ENCODE data around the gene ADM. TPM values are rescaled to one million over a fixed set of nuclear protein-coding genes. Genes with fewer than 3 reads are reported as not detected.

Gene ADM
- polyA plus RNA-seq (2011; rRNA removed) (69.4 and 72.1 TPM in 2 replicates), polyA plus RNA-seq (2017; fragmentation: RNase III; extraction: RNeasy Plus Mini Kit Qiagen cat#74134 plus additional on column Dnase treatment) (65.8 to 91.3 TPM (median 66.3 TPM) in 3 replicates), polyA minus RNA-seq (2011; rRNA and poly(A)+ RNA removed) (75.4 and 88.9 TPM in 2 replicates)
- 212 and 216 TPM in 2 replicates for polyA plus RNA-seq (2012; cell fraction: cytosol; rRNA removed)
- 370 and 459 TPM in 2 replicates for polyA plus RNA-seq (2012; cell fraction: nucleus; rRNA removed)

- H3K27ac ChIP-seq = peak within 1 kb of the TSS; percentile 94
- ChIA-PET CTCF (interaction anchor here (0.5 to 11.0 kb wide), 38 partner anchors 9 to 692 kb away, joined by 3 to 188 read pairs (median 4); no protein-coding TSS in a partner anchor), POLR2A (interaction anchor here (0.6 to 5.0 kb wide), 40 partner anchors 9 to 1356 kb away, joined by 3 to 53 read pairs (median 4); partner anchors contain the start of genes CTR9, WEE1 and ZNF143)
- WGBS (ENCODE audit: missing lambda C conversion rate) = 4% methylated on average over 25 of the region's 48 CpGs
- H3K4me1 ChIP-seq = peaks cover 29% of the 10 kb centered on the region
- DNase-seq (ENCODE audit: low read depth in 1 of 2, low spot score in 1 of 2) (peak; percentile 91 to 97), FAIRE-seq (peak; percentile 43), ATAC-seq (peak; percentile 37 to 58)
- no peaks in the 10 kb centered on the region for H3K9me3 ChIP-seq
- peak within 1 kb of the TSS; percentile 75 for H3K4me3 ChIP-seq
- H3K4me2 ChIP-seq = peak within 1 kb of the TSS; percentile 92
- TF ChIP-seq EHF (CRISPR knock-in tag; IDR thresholded peaks at IDR 0.05) = no peak
- peak; percentile 97 to 98 for TF ChIP-seq JUN (IDR thresholded peaks at IDR 0.05)
- TF ChIP-seq PBX3 (IDR thresholded peaks at IDR 0.05) = peak; percentile 70
- no peak for TF ChIP-seq CBX8 (IDR thresholded peaks at IDR 0.05)
- TF ChIP-seq GATA3 (IDR thresholded peaks at IDR 0.05; ENCODE audit: borderline replicate concordance) = peak; percentile 6; the same call in 1 of the 2 replicates
- peak; percentile 34 to 47; a peak in 4 of 5 replicates for TF ChIP-seq RAD21 (conservative IDR thresholded peaks at IDR 0.05 in 1 of 2, IDR thresholded peaks at IDR 0.05 in 1 of 2)
- no peak; the same call in 1 of the 2 replicates for TF ChIP-seq RFX5 (IDR thresholded peaks at IDR 0.05)
- TF ChIP-seq HOXA7 (CRISPR knock-in tag; IDR thresholded peaks at IDR 0.05) = no peak
- no peak for TF ChIP-seq NFE2L2 (conservative IDR thresholded peaks at IDR 0.05; ENCODE audit: low read length)
- no peak for TF ChIP-seq POLR2AphosphoS2 (conservative IDR thresholded peaks at IDR 0.05; ENCODE audit: low read length)
- TF ChIP-seq CHD2 (IDR thresholded peaks at IDR 0.05; ENCODE audit: low read length, partially characterized antibody) = no peak
- peak; percentile 90 for TF ChIP-seq RARB (CRISPR knock-in tag; IDR thresholded peaks at IDR 0.05)
- TF ChIP-seq FOSB (CRISPR knock-in tag; IDR thresholded peaks at IDR 0.05) = no peak
- TF ChIP-seq JUNB (IDR thresholded peaks at IDR 0.05) = no peak
- TF ChIP-seq EP300 (IDR thresholded peaks at IDR 0.05) = no peak; a peak in 1 of 5 replicates
- peak; percentile 53; the same call in 2 of the 3 replicates for TF ChIP-seq SMC3 (IDR thresholded peaks at IDR 0.05)
- TF ChIP-seq CBX2 (IDR thresholded peaks at IDR 0.05; ENCODE audit: borderline replicate concordance, low read depth) = no peak
- no peak for TF ChIP-seq FOSL2 (IDR thresholded peaks at IDR 0.05)
- TF ChIP-seq FOSL2 (CRISPR knock-in tag; IDR thresholded peaks at IDR 0.05) = 0 out of 2 replicates have a peak, but pooled peaks have one; percentile 2
- no peak for TF ChIP-seq EHMT2 (IDR thresholded peaks at IDR 0.05; ENCODE audit: low read depth)
- TF ChIP-seq TFCP2L1 (CRISPR knock-in tag; IDR thresholded peaks at IDR 0.05) = peak; percentile 80; the same call in 1 of the 2 replicates
- peak; percentile 55 for TF ChIP-seq MAX (IDR thresholded peaks at IDR 0.05)
- no peak; the same call in 1 of the 2 replicates for TF ChIP-seq REST (IDR thresholded peaks at IDR 0.05)
- TF ChIP-seq SREBF2 (IDR thresholded peaks at IDR 0.05) = no peak
- no peak for TF ChIP-seq HDAC2 (IDR thresholded peaks at IDR 0.05)
- no peak for TF ChIP-seq CHD4 (IDR thresholded peaks at IDR 0.05; ENCODE audit: borderline replicate concordance)
- TF ChIP-seq HES2 (IDR thresholded peaks at IDR 0.05) = no peak
- no peak for TF ChIP-seq NPAS2 (CRISPR knock-in tag; IDR thresholded peaks at IDR 0.05; ENCODE audit: borderline replicate concordance)
- no peak for TF ChIP-seq ZFP36 (IDR thresholded peaks at IDR 0.05; ENCODE audit: borderline replicate concordance, partially characterized antibody)
- no peak for TF ChIP-seq ESRRA (IDR thresholded peaks at IDR 0.05; ENCODE audit: borderline replicate concordance, low read length)
- TF ChIP-seq ELK1 (IDR thresholded peaks at IDR 0.05; ENCODE audit: low read depth, low read length) = no peak
- TF ChIP-seq TP53 (CRISPR knock-in tag; IDR thresholded peaks at IDR 0.05) = no peak
- no peak for TF ChIP-seq ATOH8 (CRISPR knock-in tag; IDR thresholded peaks at IDR 0.05; ENCODE audit: low read depth)
Observed at GRCh38 chr11:10304495-10305261, at the start of gene ADM. ADM (plus strand) TSS chr11:10305073; CDS start chr11:10305701, 628 bp downstream.

Data from A549 (cell line).